Activated T-helper 17 cell treated with anti-CD3 and anti-CD28 coated beads, Interleukin-2, amount 50 U/mL, for 72 hours (primary cell): ENCODE measurements around the gene EXD2. TPM values are rescaled to one million over a fixed set of nuclear protein-coding genes. Genes with fewer than 3 reads are reported as not detected.
"Not testable (repeated sequence)": the region's sequence is repeated elsewhere in the genome, so short reads cannot be mapped to it uniquely, and the experiment has no call there.

ENCODE experiments used
- ATAC-seq: fragments of 150-1000 bp; cut with Tn5 transposase; replicated peaks from 2 replicates; pipeline ENCODE4 v1.10.0; 2021; ENCODE audit warnings: mild to moderate bottlenecking, moderate library complexity
- H3K27ac Mint-ChIP-seq: one replicate; pipeline ENCODE4 v1.8.0; 2022; ENCODE audit warnings: mixed read lengths
- H3K27me3 Mint-ChIP-seq: one replicate; pipeline ENCODE4 v1.8.0; 2022; ENCODE audit warnings: mixed read lengths
- H3K36me3 Mint-ChIP-seq: one replicate; pipeline ENCODE4 v1.8.0; 2022; ENCODE audit warnings: low read depth, mild to moderate bottlenecking, mixed read lengths
- H3K4me1 Mint-ChIP-seq: one replicate; pipeline ENCODE4 v1.8.0; 2022; ENCODE audit warnings: mixed read lengths
- H3K4me3 Mint-ChIP-seq: one replicate; pipeline ENCODE4 v1.8.0; 2022; ENCODE audit warnings: mild to moderate bottlenecking, mixed read lengths
- H3K9me3 Mint-ChIP-seq: one replicate; pipeline ENCODE4 v1.8.0; 2022; ENCODE audit warnings: mixed read lengths
- total RNA-seq, 2 donors: library from RNA; stranded (reverse); gene quantifications; one replicate each; pipeline ENCODE4 v1.2.3, GENCODE V29; 2022

EXD2 gene
- total RNA-seq = 10 to 100 TPM in 1 of 2 donors, 1 to 10 TPM in 1; 9.2 to 11.8 TPM

- peak; percentile 95 for ATAC-seq
- Mint-ChIP-seq H3K4me3 (peak within 1 kb of the TSS; percentile 89), H3K36me3 (no peaks in the 10 kb centered on the region), H3K27me3 (no peaks in the 10 kb centered on the region), H3K9me3 (no peaks in the 10 kb centered on the region), H3K4me1 (peaks cover 4% of the 10 kb centered on the region), H3K27ac (peak within 1 kb of the TSS; percentile 91)
Measured at GRCh38 chr14:69191340-69192111, at the start of gene EXD2. Gene EXD2, plus strand, starts transcription at chr14:69191498. Its CDS starts 17,973 bp downstream, at chr14:69209471.

GRCh38 chr14:69141550-69141949 is 49.7 kb upstream of the EXD2 start:
- peaks cover 39% of the 10 kb centered on the region for H3K4me1 Mint-ChIP-seq
- H3K9me3 Mint-ChIP-seq = no peaks in the 10 kb centered on the region
- ATAC-seq = no peak
- H3K27ac Mint-ChIP-seq = no peak overlapping the region
- no peaks in the 10 kb centered on the region for H3K27me3 Mint-ChIP-seq
- peaks cover 41% of the 10 kb centered on the region for H3K36me3 Mint-ChIP-seq
- H3K4me3 Mint-ChIP-seq = no peak overlapping the region

- peaks cover 37% of the 10 kb centered on the region for H3K4me1 Mint-ChIP-seq
- H3K27ac Mint-ChIP-seq = no peak overlapping the region
- no peak overlapping the region for H3K4me3 Mint-ChIP-seq
- H3K9me3 Mint-ChIP-seq = no peaks in the 10 kb centered on the region
- no peaks in the 10 kb centered on the region for H3K27me3 Mint-ChIP-seq
- ATAC-seq = no peak
- H3K36me3 Mint-ChIP-seq = peaks cover 46% of the 10 kb centered on the region
Measured at GRCh38 chr14:69142101-69142500, 49.2 kb upstream of the EXD2 start.

GRCh38 chr14:69149461-69150244 is 41.6 kb upstream of the EXD2 start:
- Mint-ChIP-seq H3K36me3 (peaks cover 53% of the 10 kb centered on the region), H3K27ac (peak overlapping the region; percentile 86), H3K27me3 (no peaks in the 10 kb centered on the region), H3K4me3 (peak overlapping the region; percentile 90), H3K9me3 (no peaks in the 10 kb centered on the region), H3K4me1 (peaks cover 36% of the 10 kb centered on the region)
- no peak for ATAC-seq

- Mint-ChIP-seq H3K9me3 (no peaks in the 10 kb centered on the region), H3K4me3 (peak overlapping the region; percentile 90), H3K27ac (peak overlapping the region; percentile 86), H3K4me1 (peaks cover 29% of the 10 kb centered on the region), H3K27me3 (no peaks in the 10 kb centered on the region), H3K36me3 (peaks cover 43% of the 10 kb centered on the region)
- ATAC-seq = peak; percentile 67
Measured at GRCh38 chr14:69151458-69152180, 39.7 kb upstream of the EXD2 start.

- no peaks in the 10 kb centered on the region for H3K9me3 Mint-ChIP-seq
- ATAC-seq = peak; percentile 20
- peaks cover 28% of the 10 kb centered on the region for H3K4me1 Mint-ChIP-seq
- peaks cover 36% of the 10 kb centered on the region for H3K36me3 Mint-ChIP-seq
- H3K4me3 Mint-ChIP-seq = peak overlapping the region; percentile 90
- H3K27me3 Mint-ChIP-seq = no peaks in the 10 kb centered on the region
- H3K27ac Mint-ChIP-seq = peak overlapping the region; percentile 86
Measured at GRCh38 chr14:69152181-69152901, 39.0 kb upstream of the EXD2 start.

GRCh38 chr14:69152902-69153151 is 38.5 kb upstream of the EXD2 start, which contains the start of gene DCAF5:
Gene DCAF5, minus strand, starts transcription at chr14:69153119. Its CDS starts 141 bp downstream, at chr14:69152978.
- peaks cover 31% of the 10 kb centered on the region for H3K36me3 Mint-ChIP-seq
- no peak for ATAC-seq
- H3K4me3 Mint-ChIP-seq = peak within 1 kb of the TSS; percentile 90
- H3K27ac Mint-ChIP-seq = peak within 1 kb of the TSS; percentile 86
- H3K9me3 Mint-ChIP-seq = no peaks in the 10 kb centered on the region
- no peaks in the 10 kb centered on the region for H3K27me3 Mint-ChIP-seq
- H3K4me1 Mint-ChIP-seq = peaks cover 23% of the 10 kb centered on the region

GRCh38 chr14:69153152-69153872 is 38.0 kb upstream of the EXD2 start:
- H3K27me3 Mint-ChIP-seq = no peaks in the 10 kb centered on the region
- peak; percentile 94 for ATAC-seq
- H3K27ac Mint-ChIP-seq = peak overlapping the region; percentile 85
- H3K9me3 Mint-ChIP-seq = no peaks in the 10 kb centered on the region
- H3K36me3 Mint-ChIP-seq = peaks cover 26% of the 10 kb centered on the region
- peaks cover 22% of the 10 kb centered on the region for H3K4me1 Mint-ChIP-seq
- H3K4me3 Mint-ChIP-seq = peak overlapping the region; percentile 90

GRCh38 chr14:69153873-69154270 is 37.4 kb upstream of the EXD2 start:
- peak overlapping the region; percentile 85 for H3K27ac Mint-ChIP-seq
- H3K4me3 Mint-ChIP-seq = peak overlapping the region; percentile 90
- no peaks in the 10 kb centered on the region for H3K27me3 Mint-ChIP-seq
- no peak for ATAC-seq
- H3K4me1 Mint-ChIP-seq = peaks cover 17% of the 10 kb centered on the region
- no peaks in the 10 kb centered on the region for H3K9me3 Mint-ChIP-seq
- peaks cover 20% of the 10 kb centered on the region for H3K36me3 Mint-ChIP-seq

GRCh38 chr14:69154779-69155178 is 36.5 kb upstream of the EXD2 start:
- Mint-ChIP-seq H3K4me1 (peaks cover 11% of the 10 kb centered on the region), H3K27me3 (no peaks in the 10 kb centered on the region), H3K27ac (no peak overlapping the region), H3K4me3 (no peak overlapping the region), H3K9me3 (no peaks in the 10 kb centered on the region), H3K36me3 (peaks cover 11% of the 10 kb centered on the region)
- ATAC-seq = no peak

- Mint-ChIP-seq H3K27ac (no peak overlapping the region), H3K27me3 (peaks cover 6% of the 10 kb centered on the region), H3K36me3 (no peaks in the 10 kb centered on the region), H3K4me3 (no peak overlapping the region), H3K4me1 (peaks cover 5% of the 10 kb centered on the region), H3K9me3 (no peaks in the 10 kb centered on the region)
- no peak for ATAC-seq
Measured at GRCh38 chr14:69156224-69156623, 35.1 kb upstream of the EXD2 start.

GRCh38 chr14:69161590-69161989 is 29.7 kb upstream of the EXD2 start:
- H3K27ac Mint-ChIP-seq = no peak overlapping the region
- no peak for ATAC-seq
- H3K27me3 Mint-ChIP-seq = peaks cover 21% of the 10 kb centered on the region
- no peaks in the 10 kb centered on the region for H3K36me3 Mint-ChIP-seq
- H3K9me3 Mint-ChIP-seq = peaks cover 8% of the 10 kb centered on the region
- H3K4me3 Mint-ChIP-seq = no peak overlapping the region
- H3K4me1 Mint-ChIP-seq = no peaks in the 10 kb centered on the region

- peaks cover 15% of the 10 kb centered on the region for H3K27me3 Mint-ChIP-seq
- H3K27ac Mint-ChIP-seq, ATAC-seq, H3K36me3 Mint-ChIP-seq, H3K4me1 Mint-ChIP-seq, H3K9me3 Mint-ChIP-seq, H3K4me3 Mint-ChIP-seq: not testable (repeated sequence)
Measured at GRCh38 chr14:69165787-69166186, 25.5 kb upstream of the EXD2 start.
